ENCODE results near the gene CBR4. TPM values are rescaled to one million over a fixed set of nuclear protein-coding genes. Genes with fewer than 3 reads are reported as not detected.
A peak's percentile ranks its signal among the peaks of the same experiment; 100 is the strongest.

Gene CBR4
- polyA plus RNA-seq, 1 donor (not counting 4 experiments of a cell fraction or from before 2014, with no cell fraction given) = 9.1 TPM

GRCh38 chr4:169033660-169034059, 23.6 kb upstream of the CBR4 start:
- H3K9ac ChIP-seq (ENCODE audit: control insufficient read depth, extremely low read depth, insufficient read depth, low read length) = no peak overlapping the region
- DNase-seq (ENCODE audit: low read depth, low spot score) (no peak), FAIRE-seq (peak; percentile 87)
- dilution Hi-C loops (cut with MboI; ENCODE audit: extremely low pct_ligation_motif_present, low sequenced_read_pairs) = no loop called here
- no peaks in the 10 kb centered on the region for H3K9me3 ChIP-seq (ENCODE audit: control insufficient read depth, low read depth, low read length)
- H3K79me2 ChIP-seq (ENCODE audit: control insufficient read depth, insufficient read depth, low read length) = no peaks in the 10 kb centered on the region
- peak overlapping the region; percentile 45 for H2AFZ ChIP-seq (ENCODE audit: control insufficient read depth, low read length)
- TF ChIP-seq CTCF (optimal IDR thresholded peaks at IDR 0.05 in 1 of 3, IDR thresholded peaks at IDR 0.05 in 1 of 3, conservative IDR thresholded peaks at IDR 0.05 in 1 of 3; ENCODE audit: extremely low read depth in 1 of 3, insufficient read depth in 2 of 3, low read length in 3 of 3) (no peak), EZH2 (IDR thresholded peaks at IDR 0.05; ENCODE audit: low read length) (no peak)
- no peaks in the 10 kb centered on the region for H3K9me1 ChIP-seq (ENCODE audit: control insufficient read depth, extremely low read depth, insufficient read depth, low read length)
- peaks cover 18% of the 10 kb centered on the region for H3K4me1 ChIP-seq (ENCODE audit: control insufficient read depth, extremely low read depth, insufficient read depth, low read length)
- H3K4me3 ChIP-seq (ENCODE audit: control insufficient read depth in 2 of 3, extremely low read depth in 1 of 3, insufficient read depth in 2 of 3, low read depth in 1 of 3, low read length in 3 of 3) = no peak overlapping the region
- no peaks in the 10 kb centered on the region for H3K36me3 ChIP-seq (ENCODE audit: control insufficient read depth in 2 of 2, extremely low read depth in 1 of 2, insufficient read depth in 2 of 2, low read length in 2 of 2)
- no peaks in the 10 kb centered on the region for H3K27me3 ChIP-seq (ENCODE audit: control insufficient read depth, extremely low read depth, insufficient read depth, low read length)
- no peak overlapping the region for H3K27ac ChIP-seq (ENCODE audit: control insufficient read depth, insufficient read depth, low read length)
- H4K20me1 ChIP-seq (ENCODE audit: control insufficient read depth, extremely low read depth, insufficient read depth, low read length) = no peaks in the 10 kb centered on the region
- H3K4me2 ChIP-seq (ENCODE audit: control insufficient read depth, extremely low read depth, insufficient read depth, low read depth, low read length) = peak overlapping the region; percentile 11

GRCh38 chr4:169032883-169033645, 23.0 kb upstream of the CBR4 start:
- H3K36me3 ChIP-seq (ENCODE audit: control insufficient read depth in 2 of 2, extremely low read depth in 1 of 2, insufficient read depth in 2 of 2, low read length in 2 of 2) = no peaks in the 10 kb centered on the region
- FAIRE-seq = no peak
- no peaks in the 10 kb centered on the region for H3K79me2 ChIP-seq (ENCODE audit: control insufficient read depth, insufficient read depth, low read length)
- H2AFZ ChIP-seq (ENCODE audit: control insufficient read depth, low read length) = peak overlapping the region; percentile 45
- dilution Hi-C loops (cut with MboI; ENCODE audit: extremely low pct_ligation_motif_present, low sequenced_read_pairs) = no loop called here
- H3K9me3 ChIP-seq (ENCODE audit: control insufficient read depth, low read depth, low read length) = no peaks in the 10 kb centered on the region
- no peak overlapping the region for H3K9ac ChIP-seq (ENCODE audit: control insufficient read depth, extremely low read depth, insufficient read depth, low read length)
- peak overlapping the region; percentile 11 for H3K4me2 ChIP-seq (ENCODE audit: control insufficient read depth, extremely low read depth, insufficient read depth, low read depth, low read length)
- DNase-seq (ENCODE audit: low read depth, low spot score) = no peak
- H3K27me3 ChIP-seq (ENCODE audit: control insufficient read depth, extremely low read depth, insufficient read depth, low read length) = no peaks in the 10 kb centered on the region
- no peak overlapping the region for H3K4me3 ChIP-seq (ENCODE audit: control insufficient read depth in 2 of 3, extremely low read depth in 1 of 3, insufficient read depth in 2 of 3, low read depth in 1 of 3, low read length in 3 of 3)
- H4K20me1 ChIP-seq (ENCODE audit: control insufficient read depth, extremely low read depth, insufficient read depth, low read length) = no peaks in the 10 kb centered on the region
- H3K27ac ChIP-seq (ENCODE audit: control insufficient read depth, insufficient read depth, low read length) = no peak overlapping the region
- TF ChIP-seq EZH2 (IDR thresholded peaks at IDR 0.05; ENCODE audit: low read length) (no peak), CTCF (optimal IDR thresholded peaks at IDR 0.05 in 1 of 3, IDR thresholded peaks at IDR 0.05 in 1 of 3, conservative IDR thresholded peaks at IDR 0.05 in 1 of 3; ENCODE audit: extremely low read depth in 1 of 3, insufficient read depth in 2 of 3, low read length in 3 of 3) (no peak)
- peaks cover 18% of the 10 kb centered on the region for H3K4me1 ChIP-seq (ENCODE audit: control insufficient read depth, extremely low read depth, insufficient read depth, low read length)
- no peaks in the 10 kb centered on the region for H3K9me1 ChIP-seq (ENCODE audit: control insufficient read depth, extremely low read depth, insufficient read depth, low read length)
